GM19438 (cell line): ENCODE data around the gene SPON2.

ENCODE experiments used
- ATAC-seq: cut with Tn5 transposase; IDR thresholded peaks from one replicate; pipeline ENCODE4 v1.9.1; 2021; ENCODE audit warnings: low read depth; ENCODE audit not compliant: unreplicated experiment

SPON2 gene

GRCh38 chr4:1195891-1196401, 23.6 kb upstream of the SPON2 start:
- no peak for ATAC-seq

GRCh38 chr4:1195109-1195671, 22.8 kb upstream of the SPON2 start:
- no peak for ATAC-seq

- ATAC-seq, result no peak
Measured at GRCh38 chr4:1194010-1194900, 21.9 kb upstream of the SPON2 start.

- ATAC-seq, result no peak
Measured at GRCh38 chr4:1193206-1194009, 21.0 kb upstream of the SPON2 start.

- ATAC-seq, result no peak
Measured at GRCh38 chr4:1192493-1193205, 20.3 kb upstream of the SPON2 start.

- ATAC-seq, result no peak
Measured at GRCh38 chr4:1192091-1192492, 19.7 kb upstream of the SPON2 start.

- ATAC-seq, result no peak
Measured at GRCh38 chr4:1191621-1192020, 19.2 kb upstream of the SPON2 start.

GRCh38 chr4:1187182-1187581, 14.8 kb upstream of the SPON2 start:
- ATAC-seq, result no peak

- no peak for ATAC-seq
Measured at GRCh38 chr4:1183985-1184773, 11.8 kb upstream of the SPON2 start.

GRCh38 chr4:1182313-1182712, 9.9 kb upstream of the SPON2 start:
- no peak for ATAC-seq

GRCh38 chr4:1180663-1181062, 8.3 kb upstream of the SPON2 start:
- ATAC-seq, result no peak

GRCh38 chr4:1179976-1180375, 7.6 kb upstream of the SPON2 start:
- no peak for ATAC-seq

- ATAC-seq, result no peak
Measured at GRCh38 chr4:1179089-1179441, 6.7 kb upstream of the SPON2 start.

- ATAC-seq, result no peak
Measured at GRCh38 chr4:1178300-1179088, 6.1 kb upstream of the SPON2 start.

- ATAC-seq, result no peak
Measured at GRCh38 chr4:1177274-1178141, 5.1 kb upstream of the SPON2 start.

GRCh38 chr4:1176398-1177273, 4.3 kb upstream of the SPON2 start:
- ATAC-seq, result no peak

- ATAC-seq, result no peak
Measured at GRCh38 chr4:1175635-1176229, 3.3 kb upstream of the SPON2 start.
